IMR-90 (cell line): ENCODE measurements around the gene SLC12A6. TPM values are rescaled to one million over a fixed set of nuclear protein-coding genes. Genes with fewer than 3 reads are reported as not detected.

Experiments used
- ATAC-seq: fragments of 200-7000 bp; cut with Tn5 transposase; 2 replicates; pipeline ENCODE4 v1.9.1; 2020; ENCODE audit warnings: low read depth, mild to moderate bottlenecking, moderate library complexity
- BruUV-seq: library from RNA; stranded (reverse); fragments of 400-500 nt; replicated peaks from 2 replicates; lab custom pipeline; 2021; lab: Mats Ljungman, UMichigan
- CTCF ChIA-PET: fragments of 300-600 bp; formaldehyde crosslinking; extraction: SDS; loops from one replicate; lab custom pipeline; 2021; ENCODE audit warnings: antibody characterized with exemption; lab: Yijun Ruan, JAX
- POLR2A ChIA-PET: fragments of 300-600 bp; sonication (Branson Sonifier 250); formaldehyde crosslinking; loops from one replicate; lab custom pipeline; 2022; ENCODE audit warnings: antibody characterized with exemption; ENCODE audit not compliant: unreplicated experiment; lab: Charles Lee
- DNase-seq: peaks from one replicate; pipeline ENCODE4 v3.0.0; 2013
- H2AFZ ChIP-seq: replicated peaks from 2 replicates; pipeline ENCODE3; 2013; ENCODE audit warnings: low read length, mild to moderate bottlenecking; ENCODE audit not compliant: poor library complexity
- H2AK5ac ChIP-seq: 2 replicates; pipeline ENCODE4 v1.6.1; 2013; ENCODE audit warnings: low read depth, low read length, inconsistent platforms
- H2AK9ac ChIP-seq: replicated peaks from 2 replicates; pipeline ENCODE3; 2013; ENCODE audit warnings: mild to moderate bottlenecking, low read depth, low read length, moderate library complexity; ENCODE audit not compliant: poor library complexity
- H2BK120ac ChIP-seq: 2 replicates; pipeline ENCODE4 v1.6.1; 2013; ENCODE audit warnings: low read depth, low read length, inconsistent platforms
- H2BK15ac ChIP-seq: 3 replicates; pipeline ENCODE4 v1.6.1; 2013; ENCODE audit warnings: low read depth, low read length, inconsistent platforms
- H2BK20ac ChIP-seq: 2 replicates; pipeline ENCODE4 v1.6.1; 2013; ENCODE audit warnings: low read depth, mild to moderate bottlenecking, inconsistent platforms, low read length, moderate library complexity
- H2BK5ac ChIP-seq: 2 replicates; pipeline ENCODE4 v1.6.1; 2013; ENCODE audit warnings: mild to moderate bottlenecking, low read depth, low read length, inconsistent platforms; ENCODE audit not compliant: poor library complexity, severe bottlenecking
- H3K14ac ChIP-seq: replicated peaks from 2 replicates; pipeline ENCODE4 v1.6.1; 2013; ENCODE audit warnings: low read depth, low read length, inconsistent platforms
- H3K18ac ChIP-seq: 2 replicates; pipeline ENCODE4 v1.6.1; 2013; ENCODE audit warnings: low read depth, low read length, control low read depth
- H3K23ac ChIP-seq: 2 replicates; pipeline ENCODE4 v1.6.1; 2013; ENCODE audit warnings: low read depth, low read length, inconsistent platforms
- H3K27ac ChIP-seq: 2 replicates; pipeline ENCODE4 v1.5.1; 2013; ENCODE audit warnings: mild to moderate bottlenecking, control low read depth, low read length; ENCODE audit not compliant: insufficient read depth
- H3K27me3 ChIP-seq: 2 replicates; pipeline ENCODE4 v1.6.1; 2013; ENCODE audit warnings: low read length; ENCODE audit not compliant: control insufficient read depth, insufficient read depth
- H3K36me3 ChIP-seq: 2 replicates; pipeline ENCODE4 v1.6.1; 2013; ENCODE audit warnings: low read length, mixed read lengths; ENCODE audit not compliant: control insufficient read depth, insufficient read depth
- H3K4ac ChIP-seq: 2 replicates; pipeline ENCODE4 v1.6.1; 2013; ENCODE audit warnings: low read depth, low read length, inconsistent platforms
- H3K4me1 ChIP-seq: 2 replicates; pipeline ENCODE4 v1.6.1; 2013; ENCODE audit warnings: low read length, mixed read lengths; ENCODE audit not compliant: control insufficient read depth, insufficient read depth
- H3K4me2 ChIP-seq: 2 replicates; pipeline ENCODE4 v1.6.1; 2013; ENCODE audit warnings: low read depth, mild to moderate bottlenecking, control low read depth, low read length, moderate library complexity
- H3K4me3 ChIP-seq: 2 replicates; pipeline ENCODE4 v1.5.1; 2013; ENCODE audit warnings: low read depth, mild to moderate bottlenecking, control low read depth, low read length, moderate library complexity; ENCODE audit not compliant: insufficient read depth
- H3K56ac ChIP-seq: 2 replicates; pipeline ENCODE4 v1.6.1; 2013; ENCODE audit warnings: low read length, inconsistent platforms; ENCODE audit not compliant: insufficient read depth; ENCODE audit errors: extremely low read depth
- H3K79me1 ChIP-seq, 2 experiments: 2 replicates each; pipeline ENCODE4 v1.6.1; 2013; ENCODE audit warnings: low read length in 2 of 2, inconsistent platforms in 1 of 2, low read depth in 1 of 2
- H3K9ac ChIP-seq: 2 replicates; pipeline ENCODE4 v1.6.1; 2013; ENCODE audit warnings: low read depth, low read length, control low read depth
- H3K9me1 ChIP-seq: 2 replicates; pipeline ENCODE4 v1.6.1; 2013; ENCODE audit warnings: low read length, inconsistent platforms; ENCODE audit not compliant: insufficient read depth
- H3K9me3 ChIP-seq: 2 replicates; pipeline ENCODE4 v1.6.1; 2013; ENCODE audit warnings: low read length; ENCODE audit not compliant: control insufficient read depth, insufficient read depth
- H4K20me1 ChIP-seq: 2 replicates; pipeline ENCODE4 v1.6.1; 2013; ENCODE audit warnings: low read length, inconsistent platforms; ENCODE audit not compliant: insufficient read depth
- H4K5ac ChIP-seq: 2 replicates; pipeline ENCODE4 v1.6.1; 2013; ENCODE audit warnings: mild to moderate bottlenecking, low read depth, low read length, control low read depth
- H4K8ac ChIP-seq, 2 experiments: 2 replicates each; pipeline ENCODE4 v1.6.1; 2013; ENCODE audit warnings: low read depth in 2 of 2, low read length in 2 of 2, control low read depth in 1 of 2, inconsistent platforms in 1 of 2
- H4K91ac ChIP-seq: 2 replicates; pipeline ENCODE4 v1.6.1; 2013; ENCODE audit warnings: low read depth, low read length, inconsistent platforms; ENCODE audit not compliant: insufficient read depth
- CEBPB ChIP-seq: IDR thresholded peaks from 2 replicates; pipeline ENCODE4 v1.6.1; 2012; ENCODE audit warnings: low read depth, low read length, improper control_type of control experiment
- FOS ChIP-seq: fragments of 150-350 bp; IDR thresholded peaks from 2 replicates; pipeline ENCODE4 v1.6.1; 2016; ENCODE audit warnings: low read depth, low read length
- MXI1 ChIP-seq: IDR thresholded peaks from 2 replicates; pipeline ENCODE4 v1.6.1; 2012; ENCODE audit warnings: low read depth, mild to moderate bottlenecking, low read length, moderate library complexity, borderline replicate concordance
- NFE2L2 ChIP-seq: fragments of 150-350 bp; IDR thresholded peaks from 2 replicates; pipeline ENCODE4 v1.6.1; 2016; ENCODE audit warnings: low read depth, mild to moderate bottlenecking, low read length
- POLR2A ChIP-seq: IDR thresholded peaks from 2 replicates; pipeline ENCODE4 v1.6.1; 2012; ENCODE audit warnings: mild to moderate bottlenecking, low read depth, low read length
- RAD21 ChIP-seq: IDR thresholded peaks from 2 replicates; pipeline ENCODE4 v1.6.1; 2012; ENCODE audit warnings: low read length, improper control_type of control experiment
- RFX5 ChIP-seq: IDR thresholded peaks from 2 replicates; pipeline ENCODE4 v1.8.0; 2012; ENCODE audit warnings: low read depth, mild to moderate bottlenecking, low read length, moderate library complexity
- SMC3 ChIP-seq: fragments of 150-350 bp; IDR thresholded peaks from 2 replicates; pipeline ENCODE4 v1.6.1; 2016; ENCODE audit warnings: low read depth, mild to moderate bottlenecking, antibody characterized with exemption, low read length, moderate library complexity
- WGBS, 2 experiments: methylation state at CpG; one replicate each; pipeline versions ENCODE4 v1.1.5 to v1.1.7; 2013; ENCODE audit warnings: missing lambda C conversion rate in 2 of 2; ENCODE audit not compliant: insufficient read length in 1 of 2; ENCODE audit errors: extremely low coverage in 2 of 2; 5-methylcytosine and 5-hydroxymethylcytosine counted together
- dilution Hi-C: fragments of 300-500 bp; cut with HindIII; formaldehyde crosslinking; loops from one replicate; pipeline ENCODE4 v1.14.3; 2018; ENCODE audit warnings: low sequenced_read_pairs; ENCODE audit not compliant: unreplicated experiment
- in situ Hi-C: fragments of 300-500 bp; cut with MboI; formaldehyde crosslinking; loops from 3 replicates; pipeline ENCODE4 v1.14.3; 2019; ENCODE audit warnings: low sequenced_read_pairs, inconsistent platforms, mixed read lengths
- intact Hi-C: fragments of 100-400 bp; cut with micrococcal nuclease; formaldehyde crosslinking; loops from 2 replicates; pipeline ENCODE4 v1.10.0; 2022
- polyA plus RNA-seq, 3 experiments: library from polyadenylated mRNA; depleted of rRNA; stranded (reverse); fragments of >200 nt; gene quantifications; 2 replicates each; pipeline ENCODE4 v1.2.3, GENCODE V29; 2012; ENCODE audit warnings: low replicate concordance in 1 of 3
- total RNA-seq: library from RNA; depleted of rRNA; stranded (reverse); fragments of >200 nt; gene quantifications from 2 replicates; pipeline ENCODE4 v1.2.3, GENCODE V29; 2012
- TF ChIP-seq, protein P1 (sequence below): fragments of 150-350 bp; IDR thresholded peaks from 2 replicates; pipeline ENCODE4 v1.6.1; 2016; ENCODE audit warnings: low read depth, mild to moderate bottlenecking, low read length, moderate library complexity, borderline replicate concordance
- TF ChIP-seq, protein P2 (sequence below): fragments of 150-350 bp; IDR thresholded peaks from 2 replicates; pipeline ENCODE4 v1.6.1; 2017; ENCODE audit warnings: mild to moderate bottlenecking, antibody characterized with exemption, low read length, low read depth

Gene SLC12A6
- total and polyA plus RNA-seq, 2 of the 4 experiments (the other 2 are of a cell fraction), result 7.7 to 10.2 TPM

DNA sequence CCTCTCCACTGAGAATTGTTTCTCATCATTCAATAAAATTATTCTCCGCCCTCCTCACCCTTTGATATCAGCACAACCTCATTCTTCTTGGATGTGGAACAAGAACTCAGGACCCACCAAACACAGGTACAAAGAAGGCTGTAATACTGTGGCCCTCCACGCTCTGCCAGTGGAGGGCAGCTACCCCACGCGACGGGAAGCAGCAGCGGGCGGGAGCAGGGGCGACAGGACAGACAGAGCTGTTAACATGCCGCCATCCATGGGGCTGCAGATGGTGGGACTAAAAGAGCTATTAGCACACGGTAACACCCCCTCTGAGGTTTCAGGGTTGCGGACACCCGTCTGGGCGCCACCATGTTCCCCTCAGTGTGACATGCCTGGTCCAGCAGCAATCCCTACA, 75.2 kb downstream of the SLC12A6 start:
- Histone ChIP-seq H3K4me3 (no peak overlapping the region), H3K4me2 (no peak overlapping the region), H3K27ac (no peak overlapping the region), H3K4me1 (no peaks in the 10 kb centered on the region), H4K5ac (no peak overlapping the region), H3K36me3 (no peaks in the 10 kb centered on the region; the same call in 1 of the 2 replicates), H3K18ac (no peak overlapping the region), H2AFZ (no peak overlapping the region), H2BK15ac (no peak overlapping the region), H3K56ac (no peak overlapping the region), H2AK5ac (no peak overlapping the region; the same call in 1 of the 2 replicates), H3K79me1 (no peaks in the 10 kb centered on the region), H4K20me1 (no peaks in the 10 kb centered on the region), H3K14ac (no peak overlapping the region), H3K23ac (no peak overlapping the region), H4K91ac (no peak overlapping the region), H4K8ac (no peak overlapping the region), H2BK5ac (no peak overlapping the region), H3K27me3 (no peaks in the 10 kb centered on the region), H3K9ac (no peak overlapping the region), H3K9me1 (peaks cover 5% of the 10 kb centered on the region; the same call in 1 of the 2 replicates), H3K9me3 (no peaks in the 10 kb centered on the region), H2AK9ac (no peak overlapping the region), H3K4ac (no peak overlapping the region), H2BK120ac (no peak overlapping the region), H2BK20ac (no peak overlapping the region)
- intact Hi-C loops (no loop called here), dilution Hi-C loops (no loop called here), in situ Hi-C loops (no loop called here)
- TF ChIP-seq NFE2L2, result no peak
- TF ChIP-seq FOS, result no peak
- TF ChIP-seq MXI1, result no peak
- TF ChIP-seq POLR2A, result no peak
- TF ChIP-seq RAD21, result no peak
- no peak for TF ChIP-seq RFX5
- TF ChIP-seq, protein P1, sequence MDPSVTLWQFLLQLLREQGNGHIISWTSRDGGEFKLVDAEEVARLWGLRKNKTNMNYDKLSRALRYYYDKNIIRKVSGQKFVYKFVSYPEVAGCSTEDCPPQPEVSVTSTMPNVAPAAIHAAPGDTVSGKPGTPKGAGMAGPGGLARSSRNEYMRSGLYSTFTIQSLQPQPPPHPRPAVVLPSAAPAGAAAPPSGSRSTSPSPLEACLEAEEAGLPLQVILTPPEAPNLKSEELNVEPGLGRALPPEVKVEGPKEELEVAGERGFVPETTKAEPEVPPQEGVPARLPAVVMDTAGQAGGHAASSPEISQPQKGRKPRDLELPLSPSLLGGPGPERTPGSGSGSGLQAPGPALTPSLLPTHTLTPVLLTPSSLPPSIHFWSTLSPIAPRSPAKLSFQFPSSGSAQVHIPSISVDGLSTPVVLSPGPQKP, result no peak
- no peak for TF ChIP-seq SMC3
- TF ChIP-seq CEBPB, result no peak
- TF ChIP-seq, protein P2, sequence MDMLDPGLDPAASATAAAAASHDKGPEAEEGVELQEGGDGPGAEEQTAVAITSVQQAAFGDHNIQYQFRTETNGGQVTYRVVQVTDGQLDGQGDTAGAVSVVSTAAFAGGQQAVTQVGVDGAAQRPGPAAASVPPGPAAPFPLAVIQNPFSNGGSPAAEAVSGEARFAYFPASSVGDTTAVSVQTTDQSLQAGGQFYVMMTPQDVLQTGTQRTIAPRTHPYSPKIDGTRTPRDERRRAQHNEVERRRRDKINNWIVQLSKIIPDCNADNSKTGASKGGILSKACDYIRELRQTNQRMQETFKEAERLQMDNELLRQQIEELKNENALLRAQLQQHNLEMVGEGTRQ, result no peak
- 98% methylated on average over 7 of the region's 13 CpGs; no CpG with 5 or more reads in 1 of the 2 experiments for WGBS, 2 experiments
- POLR2A ChIA-PET, result no interaction called here
- DNase-seq (no peak), ATAC-seq (no peak)
- CTCF ChIA-PET, result no interaction called here
- no TSS peak for BruUV-seq
